Panc1 (cell line): ENCODE measurements around the gene UBFD1. TPM values are rescaled to one million over a fixed set of nuclear protein-coding genes. Genes with fewer than 3 reads are reported as not detected.

Source experiments
- ATAC-seq: fragments of 200-7000 bp; cut with Tn5 transposase; 2 replicates; pipeline ENCODE4 v1.9.1; 2020; ENCODE audit warnings: mild to moderate bottlenecking, moderate library complexity
- BruUV-seq: library from RNA; stranded (reverse); fragments of 400-500 nt; replicated peaks from 2 replicates; lab custom pipeline; 2021; lab: Mats Ljungman, UMichigan
- CTCF ChIA-PET: fragments of 300-600 bp; sonication (Branson Sonifier 250); formaldehyde crosslinking; loops from one replicate; lab custom pipeline; 2022; ENCODE audit warnings: antibody characterized with exemption; lab: Charles Lee
- POLR2A ChIA-PET: fragments of 300-600 bp; sonication (Branson Sonifier 250); formaldehyde crosslinking; loops from one replicate; lab custom pipeline; 2022; ENCODE audit warnings: antibody characterized with exemption; lab: Charles Lee
- DNase-seq: peaks from one replicate; pipeline ENCODE4 v3.0.0-alpha.2; 2010; ENCODE audit warnings: low read depth, low spot score
- H3K27ac ChIP-seq: 2 replicates; pipeline ENCODE4 v1.5.1; 2011; ENCODE audit warnings: mild to moderate bottlenecking, low read length, inconsistent platforms
- H3K27me3 ChIP-seq: fragments of 200-500 bp; sonication (Bioruptor generic); 2 replicates; pipeline ENCODE4 v1.6.0; 2014; ENCODE audit warnings: low read length, inconsistent platforms; ENCODE audit not compliant: control insufficient read depth, insufficient read depth
- H3K36me3 ChIP-seq: fragments of 200-500 bp; sonication (Bioruptor generic); 2 replicates; pipeline ENCODE4 v1.5.1; 2014; ENCODE audit warnings: inconsistent platforms, mild to moderate bottlenecking, low read length, moderate library complexity; ENCODE audit not compliant: control insufficient read depth, insufficient read depth
- H3K4me1 ChIP-seq: 2 replicates; pipeline ENCODE4 v1.5.1; 2011; ENCODE audit warnings: inconsistent platforms, mild to moderate bottlenecking, low read length, moderate library complexity; ENCODE audit not compliant: control insufficient read depth, insufficient read depth
- H3K4me3 ChIP-seq, 2 experiments: 2 replicates each; pipeline ENCODE4 v1.5.1; 2011 to 2012; ENCODE audit warnings: low read depth in 2 of 2, low read length in 2 of 2, mild to moderate bottlenecking in 2 of 2, inconsistent platforms in 1 of 2, moderate library complexity in 1 of 2
- H3K9me3 ChIP-seq: fragments of 200-500 bp; sonication (Bioruptor generic); 2 replicates; pipeline ENCODE4 v1.5.1; 2014; ENCODE audit warnings: low read depth, mild to moderate bottlenecking, inconsistent platforms, low read length, moderate library complexity; ENCODE audit not compliant: control insufficient read depth, insufficient read depth
- CTCF ChIP-seq: fragments of 450-650 bp; IDR thresholded peaks from 2 replicates; pipeline ENCODE4 v1.5.1; 2017; ENCODE audit warnings: mild to moderate bottlenecking
- POLR2AphosphoS5 ChIP-seq: IDR thresholded peaks from 2 replicates; pipeline ENCODE4 v1.6.1; 2012; ENCODE audit warnings: mild to moderate bottlenecking, low read depth, low read length, moderate library complexity
- REST ChIP-seq, 2 experiments: IDR thresholded peaks; 2 replicates each; pipeline ENCODE4 v1.6.1; 2011 to 2012; ENCODE audit warnings: low read depth in 2 of 2, control low read depth in 1 of 2, low read length in 1 of 2, mild to moderate bottlenecking in 1 of 2, moderate library complexity in 1 of 2; ENCODE audit not compliant: insufficient read depth in 1 of 2
- SIN3A ChIP-seq: IDR thresholded peaks from 2 replicates; pipeline ENCODE4 v1.6.1; 2012; ENCODE audit warnings: low read depth, mild to moderate bottlenecking, low read length, moderate library complexity, borderline replicate concordance; ENCODE audit not compliant: insufficient read depth
- TCF7L2 ChIP-seq: IDR thresholded peaks from 2 replicates; pipeline ENCODE4 v1.6.1; 2011; ENCODE audit warnings: mild to moderate bottlenecking, low read depth, low read length, inconsistent platforms
- in situ Hi-C: cut with HindIII; loops from 2 replicates; pipeline ENCODE4 v1.10.0; 2016; ENCODE audit warnings: low sequenced_read_pairs, low pct_unique_long_range_greater_than_20kb
- intact Hi-C: fragments of 100-400 bp; cut with micrococcal nuclease; formaldehyde crosslinking; loops from one replicate; pipeline ENCODE4 v1.10.0; 2022; ENCODE audit not compliant: unreplicated experiment
- total RNA-seq: library from RNA; stranded (reverse); gene quantifications from one replicate; pipeline ENCODE4 v1.2.1, GENCODE V29; 2021; ENCODE audit not compliant: unreplicated experiment

UBFD1 gene
- total RNA-seq, 1 experiment from 2014 or later, result 102 TPM

- H3K27me3 ChIP-seq, result no peaks in the 10 kb centered on the region
- peaks cover 13% of the 10 kb centered on the region for H3K36me3 ChIP-seq
- no peak for TF ChIP-seq POLR2AphosphoS5
- no peak for TF ChIP-seq TCF7L2
- TF ChIP-seq REST (IDR thresholded peaks at IDR 0.05; ENCODE audit: insufficient read depth in 1 of 2, low read depth in 2 of 2, low read length in 1 of 2), result no peak
- ChIA-PET CTCF (no interaction called here), POLR2A (no interaction called here)
- BruUV-seq, result no TSS peak
- intact Hi-C loops, result no loop called here
- in situ Hi-C loops, result no loop called here
- H3K9me3 ChIP-seq, result no peaks in the 10 kb centered on the region
- no peak overlapping the region for H3K27ac ChIP-seq
- ATAC-seq (no peak), DNase-seq (no peak)
- H3K4me3 ChIP-seq, result no peak overlapping the region
- peaks cover 5% of the 10 kb centered on the region; the same call in 1 of the 2 replicates for H3K4me1 ChIP-seq
Observed at GRCh38 chr16:23552161-23552560, 5.4 kb upstream of the UBFD1 start.

GRCh38 chr16:23554536-23554935, 3.0 kb upstream of the UBFD1 start:
- no peaks in the 10 kb centered on the region for H3K27me3 ChIP-seq
- H3K4me1 ChIP-seq, result peaks cover 9% of the 10 kb centered on the region; the same call in 1 of the 2 replicates
- no peak overlapping the region for H3K27ac ChIP-seq
- TF ChIP-seq REST (IDR thresholded peaks at IDR 0.05; ENCODE audit: insufficient read depth in 1 of 2, low read depth in 2 of 2, low read length in 1 of 2) (no peak), SIN3A (no peak), TCF7L2 (no peak), POLR2AphosphoS5 (no peak), CTCF (no peak)
- no TSS peak for BruUV-seq
- in situ Hi-C loops, result no loop called here
- DNase-seq, result no peak
- no peaks in the 10 kb centered on the region for H3K9me3 ChIP-seq
- ChIA-PET CTCF (no interaction called here), POLR2A (no interaction called here)
- peaks cover 6% of the 10 kb centered on the region for H3K36me3 ChIP-seq
- no peak for ATAC-seq
- H3K4me3 ChIP-seq, result no peak overlapping the region
- intact Hi-C loops, result no loop called here
